GM23338 (cell line): Measurements from ENCODE around the gene GLRX2. TPM values are rescaled to one million over a fixed set of nuclear protein-coding genes. Genes with fewer than 3 reads are reported as not detected.

Experiments
- ATAC-seq: fragments of 200-7000 bp; cut with Tn5 transposase; 3 replicates; pipeline ENCODE4 v1.9.1; 2020
- DNase-seq: peaks from one replicate; pipeline ENCODE4 v3.0.0-alpha.2; 2015; ENCODE audit warnings: low spot score
- H2AFZ ChIP-seq: fragments of 200-600 bp; sonication (generic); 2 replicates; pipeline ENCODE4 v1.8.0; 2016; ENCODE audit warnings: antibody characterized with exemption, mild to moderate bottlenecking, moderate library complexity
- H3F3A ChIP-seq: fragments of 200-600 bp; sonication (generic); replicated peaks from 2 replicates; pipeline ENCODE4 v1.8.0; 2017; ENCODE audit warnings: antibody characterized with exemption, mixed run types, low read depth
- H3K27ac ChIP-seq: fragments of 200-600 bp; sonication (generic); 2 replicates; pipeline ENCODE4 v1.6.1; 2016; ENCODE audit warnings: low read depth
- H3K27me3 ChIP-seq: fragments of 200-600 bp; sonication (generic); 2 replicates; pipeline ENCODE4 v1.8.0; 2016; ENCODE audit warnings: mild to moderate bottlenecking, mixed run types, moderate library complexity; ENCODE audit not compliant: insufficient read depth
- H3K36me3 ChIP-seq: fragments of 200-600 bp; sonication (generic); 2 replicates; pipeline ENCODE4 v1.8.0; 2016; ENCODE audit warnings: mild to moderate bottlenecking; ENCODE audit not compliant: insufficient read depth
- H3K4me1 ChIP-seq: fragments of 200-600 bp; sonication (generic); 2 replicates; pipeline ENCODE4 v1.8.0; 2016; ENCODE audit warnings: mild to moderate bottlenecking, moderate library complexity; ENCODE audit not compliant: insufficient read depth
- H3K4me2 ChIP-seq: fragments of 200-600 bp; sonication (generic); 2 replicates; pipeline ENCODE4 v1.7.1; 2017; ENCODE audit warnings: mixed run types
- H3K4me3 ChIP-seq: fragments of 200-600 bp; sonication (generic); 2 replicates; pipeline ENCODE4 v1.6.1; 2016; ENCODE audit warnings: mixed run types
- H3K79me2 ChIP-seq: fragments of 200-600 bp; sonication (generic); replicated peaks from 2 replicates; pipeline ENCODE4 v1.8.0; 2017; ENCODE audit warnings: mild to moderate bottlenecking; ENCODE audit not compliant: insufficient read depth
- H3K9me2 ChIP-seq: fragments of 200-600 bp; sonication (generic); 2 replicates; pipeline ENCODE4 v1.8.0; 2017; ENCODE audit not compliant: insufficient read depth
- H4K20me1 ChIP-seq: fragments of 200-600 bp; sonication (generic); replicated peaks from 2 replicates; pipeline ENCODE4 v1.8.0; 2017; ENCODE audit warnings: mild to moderate bottlenecking; ENCODE audit not compliant: insufficient read depth
- H3K27ac Mint-ChIP-seq: 2 replicates; pipeline ENCODE4 v1.8.0; 2020; ENCODE audit warnings: inconsistent platforms, mild to moderate bottlenecking, moderate library complexity, mixed read lengths
- H3K27me3 Mint-ChIP-seq: 3 replicates; pipeline ENCODE4 v1.8.0; 2022; ENCODE audit warnings: low read depth, mild to moderate bottlenecking, moderate library complexity, mixed read lengths, inconsistent platforms; ENCODE audit not compliant: insufficient read depth, poor library complexity
- H3K36me3 Mint-ChIP-seq: 3 replicates; pipeline ENCODE4 v1.8.0; 2021; ENCODE audit warnings: low read depth, mild to moderate bottlenecking, inconsistent platforms, moderate library complexity, mixed read lengths
- H3K4me1 Mint-ChIP-seq: 3 replicates; pipeline ENCODE4 v1.8.0; 2020; ENCODE audit warnings: mild to moderate bottlenecking, inconsistent platforms, mixed read lengths
- H3K4me3 Mint-ChIP-seq: 3 replicates; pipeline ENCODE4 v1.8.0; 2021; ENCODE audit warnings: moderate library complexity, mild to moderate bottlenecking, inconsistent platforms, mixed read lengths
- H3K9me3 Mint-ChIP-seq: 3 replicates; pipeline ENCODE4 v1.8.0; 2020; ENCODE audit warnings: moderate library complexity, mild to moderate bottlenecking, inconsistent platforms, mixed read lengths
- CREB1 ChIP-seq: fragments of 250-450 bp; sonication (Bioruptor Pico); IDR thresholded peaks from 2 replicates; pipeline ENCODE4 v1.5.0; 2020; ENCODE audit warnings: low read depth, mild to moderate bottlenecking, moderate library complexity
- CTCF ChIP-seq, 2 experiments: fragments of 200-600 bp in 1 of 2; sonication (generic) in 1 of 2; conservative IDR thresholded peaks; 2 replicates each; pipeline versions ENCODE4 v1.5.1 to v1.6.1; 2016 to 2017; ENCODE audit warnings: antibody characterized with exemption in 2 of 2, low read depth in 2 of 2, mild to moderate bottlenecking in 2 of 2, moderate library complexity in 1 of 2
- EZH2 ChIP-seq: fragments of 200-600 bp; sonication (generic); IDR thresholded peaks from one replicate; pipeline ENCODE4 v1.8.0; 2017; ENCODE audit warnings: antibody characterized with exemption, mild to moderate bottlenecking, low read depth; ENCODE audit not compliant: unreplicated experiment
- NANOG ChIP-seq: IDR thresholded peaks from 2 replicates; pipeline ENCODE4 v1.6.1; 2016; ENCODE audit warnings: antibody characterized with exemption, borderline replicate concordance
- POLR2AphosphoS5 ChIP-seq: IDR thresholded peaks from 2 replicates; pipeline ENCODE4 v1.6.1; 2016; ENCODE audit warnings: antibody characterized with exemption, low read depth
- REST ChIP-seq: IDR thresholded peaks from one replicate; pipeline ENCODE4 v1.6.1; 2018; ENCODE audit warnings: antibody characterized with exemption; ENCODE audit not compliant: unreplicated experiment
- ZNF462 ChIP-seq: fragments of 250-450 bp; sonication (Bioruptor Pico); IDR thresholded peaks from 2 replicates; pipeline ENCODE4 v1.5.0; 2020; ENCODE audit warnings: mild to moderate bottlenecking, moderate library complexity
- polyA plus RNA-seq: library from polyadenylated mRNA; unstranded; fragments of >200 nt; fragmentation: Nextera tagmentation; extraction: Ambion mirVana; gene quantifications from 2 replicates; pipeline ENCODE4 v1.2.1, GENCODE V29; 2016
- total RNA-seq: library from RNA; depleted of rRNA; stranded (reverse); fragments of >200 nt; shearing (Covaris generic); gene quantifications from 2 replicates; pipeline ENCODE4 v1.2.3, GENCODE V29; 2014

The GLRX2 gene
- total and polyA plus RNA-seq, 2 experiments from 2014 or later, result 7.7 to 28.3 TPM

GRCh38 chr1:193079187-193079586 lies 26.0 kb downstream of the GLRX2 start:
- no peak overlapping the region for H3K4me3 ChIP-seq
- peaks cover 59% of the 10 kb centered on the region for H3K36me3 Mint-ChIP-seq
- peaks cover 21% of the 10 kb centered on the region for H3K79me2 ChIP-seq
- no peak for TF ChIP-seq CREB1
- no peak for TF ChIP-seq EZH2
- TF ChIP-seq CTCF (conservative IDR thresholded peaks at IDR 0.05; ENCODE audit: low read depth in 2 of 2), result no peak
- no peak for TF ChIP-seq ZNF462
- TF ChIP-seq NANOG, result no peak
- TF ChIP-seq POLR2AphosphoS5, result no peak
- TF ChIP-seq REST, result no peak
- H3K9me2 ChIP-seq, result no peaks in the 10 kb centered on the region
- 0 out of 2 replicates have a peak, but pooled peaks cover 3% of the 10 kb centered on the region for H4K20me1 ChIP-seq
- peaks cover 5% of the 10 kb centered on the region; the same call in 2 of the 3 replicates for H3K4me1 Mint-ChIP-seq
- H3F3A ChIP-seq, result no peaks in the 10 kb centered on the region
- no peak overlapping the region for H3K27ac Mint-ChIP-seq
- H3K27me3 Mint-ChIP-seq, result no peaks in the 10 kb centered on the region
- DNase-seq (no peak), ATAC-seq (no peak)
- H3K4me2 ChIP-seq, result no peak overlapping the region
- H3K4me1 ChIP-seq, result no peaks in the 10 kb centered on the region; the same call in 1 of the 2 replicates
- H3K36me3 ChIP-seq, result peaks cover 39% of the 10 kb centered on the region
- no peak overlapping the region for H3K4me3 Mint-ChIP-seq
- no peak overlapping the region for H3K27ac ChIP-seq
- H3K9me3 Mint-ChIP-seq, result peaks cover 2% of the 10 kb centered on the region; the same call in 2 of the 3 replicates
- no peaks in the 10 kb centered on the region for H3K27me3 ChIP-seq
- no peak overlapping the region for H2AFZ ChIP-seq
